NCI-H146 treated with DMSO at 0.1 percent for 48 hours (cell line): ENCODE measurements around the gene GRAPL.
"Not testable (repeated sequence)": the region's sequence is repeated elsewhere in the genome, so short reads cannot be mapped to it uniquely, and the experiment has no call there.

ENCODE experiments used
- DNase-seq: peaks from one replicate; lab custom pipeline; 2025; ENCODE audit not compliant: unreplicated experiment; lab: John Stamatoyannopoulos, UW

GRAPL gene

GRCh38 chr17:19127148-19127980 lies at the start of gene GRAPL:
Gene GRAPL (plus strand): TSS chr17:19127589. CDS start chr17:19127620, 31 bp downstream.
- DNase-seq = not testable (repeated sequence)

DNA sequence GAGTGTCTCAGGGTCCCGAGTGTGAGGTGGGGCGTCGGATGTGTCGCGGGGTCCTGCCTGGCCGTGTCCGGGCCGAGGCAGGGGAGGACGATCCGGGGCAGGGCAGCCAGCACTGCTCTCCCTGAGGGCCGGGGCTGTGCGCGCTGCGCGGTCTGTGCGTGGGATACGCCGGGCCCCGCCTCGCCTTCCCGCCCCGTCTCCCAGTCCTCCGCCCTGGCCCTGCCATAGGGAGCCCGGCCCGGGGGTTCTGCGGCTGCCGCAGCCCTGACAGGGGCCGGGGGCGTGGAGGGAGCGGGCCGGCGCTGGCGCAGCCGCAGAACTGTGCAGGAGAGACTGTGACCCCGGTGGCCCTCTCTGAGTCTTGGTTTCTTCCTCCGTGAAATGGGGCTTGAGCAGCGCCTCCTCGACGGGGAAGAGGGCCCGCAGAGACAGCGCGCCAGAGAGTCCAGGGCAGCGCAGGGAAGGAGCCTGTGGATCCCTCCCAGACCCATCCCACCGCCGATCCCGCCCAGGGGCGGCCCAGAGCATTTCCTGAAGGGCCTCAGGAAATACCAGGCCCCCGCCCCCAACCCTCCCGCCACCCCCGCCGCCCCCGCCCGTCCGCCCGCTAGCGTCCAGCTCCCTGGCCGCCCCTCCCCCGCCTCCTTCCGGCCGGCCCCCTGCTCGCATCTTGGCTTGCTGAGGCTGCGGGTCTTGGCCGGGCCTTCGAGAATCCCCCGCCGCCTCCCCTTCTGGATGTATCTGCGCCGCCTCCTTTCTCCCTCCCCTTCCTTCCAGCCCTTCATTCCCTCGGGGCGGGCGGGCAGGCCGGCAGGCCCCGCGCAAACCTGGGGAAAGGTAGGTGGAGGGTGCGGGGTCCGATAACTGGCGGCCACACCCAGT lies 38.3 kb upstream of the GRAPL start:
- not testable (repeated sequence) for DNase-seq

DNA sequence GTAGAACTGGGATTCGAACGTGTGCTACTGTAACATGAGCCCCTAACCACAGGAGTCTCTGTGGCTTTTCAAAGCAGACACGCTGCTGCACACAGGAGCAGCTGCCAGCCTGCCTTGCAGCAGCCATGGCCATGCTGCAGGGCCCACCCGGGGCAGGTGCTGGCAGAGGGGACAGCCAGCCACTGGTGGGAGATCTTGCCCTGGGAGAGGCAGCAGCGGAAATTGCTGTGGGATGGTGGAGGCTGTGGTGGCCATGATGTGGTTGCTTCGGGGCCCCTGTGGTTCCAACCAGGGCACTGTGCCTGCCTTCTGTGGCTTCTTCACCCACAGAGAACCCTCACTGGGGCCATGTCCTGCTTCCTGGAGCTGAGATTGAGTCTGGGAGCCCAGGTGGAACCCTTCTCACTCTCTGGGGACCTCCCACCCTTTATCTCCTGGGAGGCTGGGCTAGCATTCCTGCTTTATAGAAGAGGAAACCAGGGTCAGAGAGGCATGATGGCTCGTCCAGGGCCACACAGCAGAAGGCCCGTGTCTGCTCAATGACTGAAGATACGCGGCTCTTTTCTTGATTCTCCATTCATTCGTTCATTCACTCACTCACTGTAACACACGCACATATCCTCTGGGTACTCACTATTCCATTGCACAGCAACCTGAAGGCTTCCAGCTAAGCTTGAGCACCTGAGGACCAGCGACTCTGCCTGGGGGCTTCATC lies 37.2 kb upstream of the GRAPL start:
- DNase-seq = not testable (repeated sequence)

DNA sequence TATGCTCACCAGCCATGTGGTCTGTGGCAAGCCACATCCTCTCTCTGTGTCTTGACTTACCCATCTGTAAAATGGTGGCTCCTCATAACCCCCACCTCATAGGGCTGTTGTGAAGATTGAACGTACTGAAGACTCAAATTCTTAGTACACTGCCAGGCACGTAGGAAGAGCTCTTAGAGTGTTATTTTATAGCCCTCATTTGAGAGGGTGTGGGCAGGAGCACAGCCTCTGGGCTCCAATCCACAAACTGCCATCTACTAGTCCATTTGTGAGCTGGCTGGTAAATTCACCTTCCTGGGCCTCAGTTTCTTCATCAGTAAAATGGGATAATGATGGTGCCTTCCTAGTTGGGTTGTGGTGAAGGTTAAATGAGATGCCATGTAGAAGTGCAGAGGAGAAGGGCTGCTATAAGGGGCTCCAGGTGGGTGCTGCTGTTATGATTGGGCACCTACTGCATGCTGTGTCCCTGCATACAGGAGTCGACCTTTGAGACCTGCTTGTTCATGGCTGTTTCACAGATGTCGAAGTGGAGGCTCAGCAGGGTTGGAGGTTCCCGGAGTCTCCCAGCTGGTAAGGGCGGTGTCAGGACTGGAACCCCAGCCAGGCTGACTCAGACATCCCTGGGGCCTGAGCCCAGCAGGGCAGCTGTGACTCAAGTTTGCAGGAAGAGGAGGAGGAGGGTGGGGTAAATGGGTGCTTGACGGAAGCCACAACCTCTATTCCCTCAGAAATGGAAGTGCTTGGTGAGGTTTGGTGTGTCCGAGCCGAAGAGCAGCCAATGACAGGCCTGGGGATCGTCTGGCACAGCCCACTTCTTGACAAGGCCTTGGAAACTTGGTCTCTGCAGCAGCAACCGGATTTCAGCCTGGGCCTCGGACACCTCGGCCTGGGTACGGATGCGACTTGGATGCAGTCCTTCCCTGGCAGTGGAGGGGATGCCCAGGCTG lies 34.4 kb upstream of the GRAPL start:
- DNase-seq = not testable (repeated sequence)

DNA sequence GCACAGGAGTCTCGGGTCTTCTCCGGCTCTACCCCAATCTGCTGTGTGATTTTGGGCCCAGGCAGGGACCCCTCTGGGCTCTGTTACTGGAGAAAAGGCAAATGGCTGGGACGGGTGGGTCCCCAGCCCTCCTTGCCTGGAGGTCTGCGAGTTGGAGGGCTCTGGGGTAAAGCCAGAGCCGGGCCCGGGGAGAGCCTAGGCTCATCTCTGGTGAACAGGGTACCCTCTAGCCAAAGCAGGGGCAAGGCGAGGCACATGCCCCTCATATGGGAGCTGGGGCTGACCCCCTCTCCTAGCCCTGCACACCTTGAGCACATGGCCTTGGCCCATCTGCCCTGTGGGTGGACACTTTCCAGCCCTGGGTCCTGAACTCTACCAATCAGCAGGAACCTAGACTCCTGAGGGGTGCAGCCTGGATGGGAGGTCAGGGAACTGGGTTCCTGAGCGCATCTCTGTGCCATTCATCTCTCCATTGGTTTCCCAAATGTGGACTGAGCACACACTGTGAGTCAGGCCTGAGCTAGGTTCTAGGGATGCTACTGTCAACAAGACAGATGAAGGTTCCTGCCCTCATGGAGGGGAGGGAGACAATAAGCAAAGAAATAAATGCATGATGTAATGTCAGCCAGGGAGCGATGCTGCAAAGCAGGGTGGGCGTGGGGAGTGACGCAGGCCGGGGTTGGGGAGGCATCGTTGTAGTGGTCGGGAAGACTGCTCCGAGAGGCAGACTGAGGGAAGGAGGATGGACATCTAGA lies 33.5 kb upstream of the GRAPL start:
- not testable (repeated sequence) for DNase-seq

DNA sequence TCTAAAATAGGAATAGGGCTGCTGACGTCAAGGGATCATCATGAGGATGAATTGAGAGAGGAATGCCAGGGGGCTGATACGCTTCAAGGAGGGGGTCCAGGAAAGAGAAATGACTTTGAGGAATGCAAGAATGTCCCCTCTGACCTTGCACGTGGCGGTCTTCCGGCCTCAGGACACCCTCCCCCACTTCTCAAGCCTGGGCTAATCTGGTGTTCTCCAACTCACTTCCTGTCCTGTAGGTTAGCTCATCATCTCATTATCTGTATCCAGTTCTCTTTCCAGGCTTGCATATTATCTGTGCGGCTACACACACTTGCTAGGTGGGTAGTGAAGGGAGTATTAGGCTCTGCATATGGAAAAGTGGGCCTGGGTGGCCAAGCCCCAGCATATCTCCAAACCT lies 18.9 kb upstream of the GRAPL start:
- DNase-seq = not testable (repeated sequence)

DNA sequence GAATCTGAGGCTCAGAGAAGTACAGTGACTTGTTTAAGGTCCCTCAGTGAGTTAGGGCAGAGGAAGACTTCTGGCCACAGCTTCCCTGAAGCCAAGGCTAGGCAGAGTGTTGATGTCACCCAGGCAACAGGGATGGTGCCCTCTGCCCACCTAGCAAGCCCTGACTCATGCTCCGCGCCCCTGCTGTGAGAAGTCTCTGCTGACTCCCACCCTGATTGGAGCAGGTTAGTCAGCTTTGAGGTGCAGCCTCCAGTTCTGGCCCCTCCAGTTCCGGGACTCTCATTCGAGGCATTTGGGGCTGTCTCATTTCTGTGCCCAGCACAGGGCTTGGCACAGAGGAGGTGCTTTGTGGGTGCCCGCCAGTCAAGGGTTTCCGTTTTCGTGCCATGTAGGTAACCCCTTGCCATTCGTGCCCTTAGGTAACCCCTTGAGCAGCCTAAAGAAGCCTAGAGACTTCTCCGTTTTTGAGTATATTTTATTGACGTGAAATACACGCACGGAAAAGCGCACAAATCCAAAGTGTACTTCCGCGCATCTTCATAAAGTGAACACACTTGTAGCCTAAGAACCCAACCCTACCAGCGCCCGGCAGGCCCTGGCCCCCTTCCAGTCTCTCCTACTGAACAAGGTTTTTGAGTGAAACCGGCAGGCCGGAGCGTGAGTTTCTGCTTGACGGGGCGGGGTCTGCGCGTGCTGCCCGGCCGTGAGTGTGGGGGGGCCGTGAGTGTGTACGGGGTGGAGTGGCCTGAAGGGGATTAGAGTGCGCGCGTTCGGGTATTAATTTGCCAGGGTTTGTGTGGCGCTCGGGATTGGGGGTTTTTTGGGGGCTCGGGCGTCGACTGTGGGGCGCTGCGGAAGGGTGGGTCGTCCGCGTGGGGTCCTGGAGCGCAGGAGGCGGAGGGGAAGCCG lies 16.9 kb upstream of the GRAPL start:
- DNase-seq = not testable (repeated sequence)

DNA sequence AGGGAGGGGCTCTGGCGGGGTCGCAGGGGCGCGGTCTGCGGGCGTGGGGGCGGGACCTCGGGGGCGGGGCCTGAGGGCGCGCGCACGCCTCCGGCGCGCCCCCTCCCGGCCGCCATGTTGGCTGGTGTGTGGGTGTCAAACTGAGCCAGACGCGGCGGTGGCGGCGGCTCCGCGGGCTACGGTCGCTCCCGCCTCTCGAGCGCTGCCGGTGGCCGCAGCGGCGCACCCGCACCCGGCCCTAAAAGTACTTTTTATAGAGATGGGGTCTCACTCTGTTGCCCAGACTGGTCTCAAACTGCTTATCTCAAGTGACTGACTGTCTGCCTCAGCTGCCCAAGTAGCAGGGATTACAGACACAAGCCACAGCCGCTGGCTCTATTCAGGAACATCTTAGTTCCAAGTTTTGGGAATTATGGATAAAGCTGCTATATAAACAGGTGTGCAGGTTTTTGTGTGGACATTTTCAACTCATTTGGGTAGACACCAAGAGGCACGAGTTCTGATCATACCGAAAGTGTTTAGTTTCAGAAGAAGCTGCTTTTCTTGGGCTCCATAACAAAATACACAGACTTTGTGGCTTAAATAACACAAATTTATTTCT lies 16.2 kb upstream of the GRAPL start:
- not testable (repeated sequence) for DNase-seq

DNA sequence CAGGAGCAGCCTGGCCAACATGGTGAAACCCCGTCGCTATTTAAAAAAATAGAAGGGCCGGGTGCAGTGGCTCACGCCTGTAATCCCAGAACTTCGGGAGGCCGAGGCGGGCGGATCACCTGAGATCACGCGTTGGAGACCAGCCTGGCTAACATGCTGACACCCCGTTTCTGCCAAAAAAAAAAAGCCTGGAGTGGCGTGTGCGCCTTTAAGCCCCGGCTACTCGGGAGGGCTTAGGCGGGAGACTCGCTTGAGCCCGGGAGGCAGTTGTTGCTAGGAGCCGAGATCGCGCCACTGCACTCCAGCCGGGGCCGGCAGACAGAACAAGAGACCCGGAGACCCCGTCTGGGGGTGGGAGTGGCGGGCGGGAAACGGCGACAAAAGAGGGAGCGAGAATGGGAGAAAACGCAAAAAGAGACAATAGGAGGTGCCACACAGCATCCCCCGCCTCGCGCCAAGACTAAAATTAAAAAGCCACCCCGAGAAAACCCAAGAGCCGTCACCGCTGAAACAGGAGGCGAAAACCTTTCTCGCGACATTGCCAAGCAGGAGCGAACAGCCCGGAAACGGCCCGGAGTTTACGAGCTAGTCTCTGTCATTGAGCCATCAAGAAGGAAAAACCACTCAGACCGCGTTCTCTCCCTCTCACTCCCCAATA lies 15.5 kb upstream of the GRAPL start:
- DNase-seq = not testable (repeated sequence)

DNA sequence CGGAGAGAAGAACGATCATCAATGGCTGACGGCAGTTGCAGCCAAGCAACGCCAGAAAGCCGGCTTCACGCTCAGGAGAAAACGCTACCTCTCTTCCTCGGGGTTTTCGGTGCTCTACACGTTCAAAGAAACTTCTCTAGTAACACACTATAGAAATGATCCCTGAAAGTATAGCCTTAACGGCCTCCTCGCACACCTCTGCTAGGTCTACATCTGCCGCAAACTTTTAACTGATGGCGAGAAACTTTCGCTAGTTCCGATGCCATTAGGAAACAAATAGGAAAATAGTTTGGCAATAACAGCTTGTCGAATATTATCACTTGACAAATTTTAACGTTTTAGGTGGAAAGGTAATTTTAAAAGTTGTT lies 14.9 kb upstream of the GRAPL start:
- DNase-seq = not testable (repeated sequence)

DNA sequence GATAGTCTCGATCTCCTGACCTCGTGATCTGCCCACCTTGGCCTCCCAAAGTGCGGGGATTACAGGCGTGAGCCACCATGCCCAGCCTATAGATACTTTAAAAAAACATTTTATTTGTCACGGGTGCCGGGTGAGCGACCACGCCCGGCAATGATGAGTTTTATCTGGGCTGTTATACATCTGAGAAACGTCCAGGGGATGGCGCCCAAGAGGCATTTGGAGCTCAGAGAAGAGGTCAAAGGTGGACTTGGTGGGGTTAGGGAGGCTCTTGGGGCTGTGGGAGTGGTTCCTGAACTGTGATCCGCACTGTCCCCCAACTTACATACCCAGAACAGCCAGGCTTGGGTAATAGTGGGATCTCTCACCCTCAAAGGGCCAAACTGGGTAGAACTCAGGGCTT lies 8.7 kb upstream of the GRAPL start:
- DNase-seq = not testable (repeated sequence)

- DNase-seq = not testable (repeated sequence)
Observed at GRCh38 chr17:19125289-19125688, 2.1 kb upstream of the GRAPL start.

GRCh38 chr17:19129500-19129899 lies 2.1 kb downstream of the GRAPL start:
- DNase-seq = not testable (repeated sequence)

DNA sequence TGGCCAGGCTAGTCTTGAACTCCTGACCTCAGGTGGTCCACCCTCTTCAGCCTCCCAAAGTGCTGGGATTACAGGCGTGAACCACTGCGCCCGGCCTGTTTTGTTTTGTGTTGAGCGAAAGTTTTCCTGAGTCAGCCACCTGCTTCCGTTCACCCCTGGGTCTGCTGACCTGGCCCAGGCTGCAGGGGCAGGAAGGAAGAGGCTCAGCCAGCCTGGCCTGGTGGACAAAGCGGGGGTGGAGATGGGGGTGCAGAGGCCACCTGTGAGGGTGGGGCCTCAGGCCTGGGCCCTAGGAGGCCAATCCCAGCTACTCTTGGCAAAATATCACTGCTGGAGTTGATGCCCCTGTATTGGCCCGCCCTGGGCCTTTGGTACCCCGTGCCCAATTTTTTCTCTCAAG lies 3.7 kb downstream of the GRAPL start:
- DNase-seq = not testable (repeated sequence)

DNA sequence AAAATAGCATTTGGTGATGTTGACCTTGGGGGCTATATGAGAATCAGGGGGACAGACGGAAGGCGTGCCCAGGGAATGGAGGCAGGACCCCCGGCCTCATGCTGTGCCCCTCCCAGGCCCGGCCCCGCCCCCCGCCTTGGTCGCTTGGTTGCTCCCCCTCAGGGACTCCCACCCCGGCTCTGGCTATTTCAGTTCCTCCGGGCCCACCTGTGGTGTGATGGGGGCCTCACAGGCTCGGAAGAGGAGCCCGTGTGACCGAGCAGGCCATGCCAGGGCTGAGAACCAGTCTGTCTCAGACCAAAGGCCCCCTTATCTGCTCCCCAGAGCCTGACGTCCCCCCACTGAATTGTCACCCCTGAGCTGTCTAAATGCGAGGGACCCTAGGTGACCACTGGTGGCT lies 4.4 kb downstream of the GRAPL start:
- DNase-seq = not testable (repeated sequence)

DNA sequence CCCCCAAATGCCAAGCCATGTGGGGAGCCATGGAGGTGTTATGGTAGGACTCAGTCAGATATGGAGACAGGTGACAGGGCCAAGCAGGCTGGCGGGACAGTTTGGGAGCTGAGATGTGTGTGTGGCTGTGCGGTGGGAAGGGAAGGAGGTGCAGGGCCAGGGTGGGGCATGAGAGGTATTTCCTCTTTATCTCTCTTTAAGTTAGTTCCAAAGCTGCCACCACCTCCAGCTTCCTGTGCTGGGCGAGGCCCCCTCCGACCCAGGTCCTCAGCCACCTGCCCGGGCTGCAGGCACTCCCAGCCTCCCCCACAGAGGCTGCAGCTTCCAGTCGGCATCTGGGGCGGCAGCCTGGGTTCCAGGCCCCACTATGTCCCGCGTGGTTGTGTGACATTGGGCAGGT lies 6.4 kb downstream of the GRAPL start:
- not testable (repeated sequence) for DNase-seq

DNA sequence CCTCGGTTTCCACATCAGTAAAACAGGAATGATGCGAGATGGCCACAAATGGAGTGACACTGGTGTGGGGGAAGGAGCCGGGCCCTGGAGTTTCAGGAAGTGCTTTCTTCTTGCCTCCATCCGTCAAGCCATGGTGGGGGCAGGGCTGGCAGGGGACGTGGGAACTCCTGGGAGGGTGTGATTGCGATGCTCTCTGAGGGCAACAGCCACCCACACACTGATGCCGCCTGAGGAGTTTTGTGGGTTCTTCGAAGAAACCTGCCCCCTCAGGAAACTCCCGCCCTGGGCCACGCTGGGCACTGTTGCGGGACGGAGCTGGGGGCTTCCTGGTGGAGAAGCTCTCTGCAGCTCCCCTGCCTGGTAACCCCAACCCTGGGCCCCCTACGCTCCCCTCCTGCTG lies 8.0 kb downstream of the GRAPL start:
- not testable (repeated sequence) for DNase-seq
